ENCODE results near the gene MYH7.
"Not testable (repeated sequence)": the region's sequence is repeated elsewhere in the genome, so short reads cannot be mapped to it uniquely, and the experiment has no call there.

The MYH7 gene

DNA sequence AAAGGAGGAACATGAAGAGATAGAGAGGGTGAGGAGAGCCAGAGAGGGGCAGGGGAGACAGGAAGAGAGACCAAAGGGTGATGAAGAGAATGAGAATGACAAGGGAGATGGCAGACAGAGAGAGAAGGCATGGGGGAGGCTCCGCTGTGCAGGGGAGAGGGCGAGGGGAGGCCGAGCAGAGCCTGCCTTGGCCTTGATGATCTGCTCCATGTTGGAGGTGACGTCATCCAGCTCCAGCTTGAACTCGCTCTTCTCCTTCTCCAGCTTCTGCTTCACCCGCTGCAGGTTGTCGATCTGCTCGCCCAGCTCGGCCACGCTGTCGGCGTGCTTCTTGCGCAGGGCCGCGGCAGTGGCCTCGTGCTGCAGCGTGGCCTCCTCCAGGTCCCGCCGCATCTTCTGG, 45.6 kb downstream of the MYH7 start:
- in situ Hi-C loops (cut with HindIII; ENCODE audit: low sequenced_read_pairs) = not testable (repeated sequence)

GRCh38 chr14:23389396-23389795, 46.1 kb downstream of the MYH7 start:
- in situ Hi-C loops (cut with HindIII; ENCODE audit: low sequenced_read_pairs) = no loop called here

GRCh38 chr14:23388996-23389395, 46.5 kb downstream of the MYH7 start:
- in situ Hi-C loops (cut with HindIII; ENCODE audit: low sequenced_read_pairs) = no loop called here

DNA sequence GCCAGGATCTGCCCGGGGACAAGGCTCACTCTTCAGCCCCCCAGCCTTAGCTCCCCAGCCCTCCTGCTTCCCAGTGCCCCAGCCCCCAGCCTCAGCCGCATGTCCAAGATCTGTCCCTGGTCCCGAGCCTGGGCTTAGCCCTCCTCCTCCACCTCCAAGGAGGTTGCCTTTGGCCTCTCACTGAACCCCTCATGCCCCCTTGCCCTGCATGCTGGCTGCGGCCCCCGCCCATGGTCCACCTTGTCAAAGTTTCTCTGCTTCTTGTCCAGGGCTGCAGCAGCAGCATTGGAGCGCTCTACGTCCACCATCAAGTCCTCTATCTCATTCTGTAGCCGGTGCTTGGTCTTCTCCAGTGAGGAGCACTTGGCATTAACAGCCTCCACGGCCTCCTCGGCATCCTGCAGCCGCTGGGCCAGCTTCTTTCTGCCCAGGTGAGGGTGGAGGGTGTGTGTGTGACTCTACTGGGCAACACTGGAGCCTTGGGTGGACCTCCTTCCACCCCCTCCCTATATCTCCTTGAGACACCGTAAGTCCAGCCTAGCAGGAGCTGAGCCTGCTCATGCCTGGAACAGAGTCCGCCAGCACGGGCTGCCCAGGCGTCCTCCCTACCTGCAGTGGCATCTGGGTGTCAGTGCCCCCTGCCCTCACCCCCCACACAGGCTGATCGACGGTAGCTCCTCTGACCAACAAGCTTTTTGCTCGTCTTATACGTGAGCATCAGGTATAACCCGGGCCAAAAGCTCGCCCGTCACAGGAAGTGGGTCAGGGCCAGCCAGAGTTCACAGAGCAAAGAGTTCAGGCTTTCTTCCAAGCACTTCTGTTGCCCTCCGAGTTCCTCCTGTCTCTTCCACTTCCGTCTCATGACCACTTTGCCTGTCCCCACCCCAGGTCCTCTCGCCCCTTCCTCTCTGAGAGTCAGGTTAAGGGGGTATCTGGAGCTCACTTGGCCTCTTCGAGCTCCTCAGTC, 47.3 kb downstream of the MYH7 start:
- in situ Hi-C loops (cut with HindIII; ENCODE audit: low sequenced_read_pairs) = no loop called here

- in situ Hi-C loops (cut with HindIII; ENCODE audit: low sequenced_read_pairs) = no loop called here
Measured at GRCh38 chr14:23386999-23387398, 48.5 kb downstream of the MYH7 start.

DNA sequence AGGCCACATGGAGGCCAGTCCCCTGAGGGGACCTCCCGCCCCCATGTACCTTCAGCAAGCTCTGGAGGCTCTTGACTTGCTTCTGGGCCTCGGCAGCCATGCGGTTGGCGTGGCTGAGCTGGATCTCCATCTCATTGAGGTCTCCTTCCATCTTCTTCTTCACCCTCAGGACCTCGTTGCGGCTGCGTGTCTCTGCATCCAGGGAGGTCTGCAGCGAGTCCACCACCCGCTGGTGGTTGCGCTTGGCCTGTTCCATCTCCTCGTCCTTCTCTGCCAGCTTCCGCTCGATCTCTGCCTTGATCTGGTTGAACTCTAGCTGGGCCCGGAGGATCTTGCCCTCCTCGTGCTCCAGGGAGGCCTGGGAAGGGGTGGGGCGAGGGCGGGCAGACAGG, 49.2 kb downstream of the MYH7 start:
- in situ Hi-C loops (cut with HindIII; ENCODE audit: low sequenced_read_pairs) = not testable (repeated sequence)

GRCh38 chr14:23385642-23386265, 49.7 kb downstream of the MYH7 start:
- in situ Hi-C loops (cut with HindIII; ENCODE audit: low sequenced_read_pairs) = no loop called here

- in situ Hi-C loops (cut with HindIII; ENCODE audit: low sequenced_read_pairs) = no loop called here
Measured at GRCh38 chr14:23385244-23385641, 50.2 kb downstream of the MYH7 start.

DNA sequence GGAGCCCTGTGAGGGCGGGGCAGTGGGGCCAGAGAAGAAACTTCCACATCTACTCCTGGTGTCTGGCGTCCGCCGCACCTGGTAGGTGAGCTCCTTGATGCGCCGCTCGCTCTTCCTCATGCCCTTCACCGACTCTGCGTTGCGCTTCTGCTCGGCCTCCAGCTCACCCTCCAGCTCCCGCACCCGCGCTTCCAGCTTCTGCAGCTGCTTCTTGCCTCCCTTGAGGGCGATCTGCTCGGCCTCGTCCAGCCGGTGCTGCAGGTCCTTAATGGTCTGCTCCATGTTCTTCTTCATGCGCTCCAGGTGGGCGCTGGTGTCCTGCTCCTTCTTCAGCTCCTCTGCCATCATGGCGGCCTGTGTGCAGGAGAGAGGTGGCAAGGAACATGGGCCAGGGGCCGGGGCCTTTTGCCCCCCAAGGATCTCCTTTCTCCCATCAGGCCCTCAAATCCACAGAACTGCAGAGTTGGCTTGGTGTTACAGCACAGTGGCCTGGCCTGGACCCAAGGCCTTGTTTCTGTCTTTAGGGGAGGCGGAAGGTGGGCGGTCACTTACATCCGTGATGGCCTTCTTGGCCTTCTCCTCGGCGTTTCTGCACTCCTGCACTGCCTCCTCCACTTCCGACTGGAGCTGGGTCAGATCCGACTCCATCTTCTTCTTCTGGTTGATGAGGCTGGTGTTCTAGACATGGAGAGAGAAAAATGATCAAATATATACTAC, 50.9 kb downstream of the MYH7 start:
- in situ Hi-C loops (cut with HindIII; ENCODE audit: low sequenced_read_pairs) = no loop called here

- in situ Hi-C loops (cut with HindIII; ENCODE audit: low sequenced_read_pairs) = no loop called here
Measured at GRCh38 chr14:23382731-23383440, 52.6 kb downstream of the MYH7 start.

DNA sequence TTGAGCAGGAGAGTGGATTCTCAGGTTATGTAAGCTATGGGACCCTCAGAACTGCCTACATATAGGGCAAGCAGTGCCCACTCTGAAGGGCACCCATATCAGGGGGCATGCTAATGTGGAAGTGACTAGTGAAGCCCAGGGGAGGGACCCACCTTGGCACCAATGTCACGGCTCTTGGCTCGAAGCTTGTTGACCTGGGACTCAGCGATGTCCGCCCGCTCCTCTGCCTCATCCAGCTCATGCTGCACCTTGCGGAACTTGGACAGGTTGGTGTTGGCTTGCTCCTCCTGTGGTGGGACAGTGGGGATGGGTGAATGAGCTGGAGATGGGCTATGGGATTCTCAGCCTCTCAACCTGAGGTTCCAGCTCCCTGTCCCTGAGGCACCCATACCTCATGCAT, 53.2 kb downstream of the MYH7 start:
- in situ Hi-C loops (cut with HindIII; ENCODE audit: low sequenced_read_pairs) = no loop called here

DNA sequence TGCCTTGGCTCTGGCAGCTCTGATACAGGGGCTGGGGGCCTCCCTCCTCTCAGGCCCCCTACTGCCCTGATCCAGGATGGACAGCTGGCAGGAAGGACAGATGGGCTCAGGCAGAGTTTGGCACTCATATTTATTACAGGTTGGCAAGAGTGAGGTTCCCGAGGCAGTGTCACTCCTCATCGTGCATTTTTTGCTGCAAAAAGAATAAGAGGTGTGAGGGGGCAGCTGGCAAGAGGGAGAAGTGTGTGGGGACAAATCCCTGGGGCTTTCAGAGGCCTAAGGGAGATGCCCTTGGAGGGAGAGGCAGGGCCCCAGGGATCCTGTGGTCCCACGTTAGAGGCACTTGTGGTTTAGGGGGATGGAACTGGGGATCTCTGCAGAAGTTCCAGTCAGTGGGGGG, 53.6 kb downstream of the MYH7 start:
- in situ Hi-C loops (cut with HindIII; ENCODE audit: low sequenced_read_pairs) = no loop called here

DNA sequence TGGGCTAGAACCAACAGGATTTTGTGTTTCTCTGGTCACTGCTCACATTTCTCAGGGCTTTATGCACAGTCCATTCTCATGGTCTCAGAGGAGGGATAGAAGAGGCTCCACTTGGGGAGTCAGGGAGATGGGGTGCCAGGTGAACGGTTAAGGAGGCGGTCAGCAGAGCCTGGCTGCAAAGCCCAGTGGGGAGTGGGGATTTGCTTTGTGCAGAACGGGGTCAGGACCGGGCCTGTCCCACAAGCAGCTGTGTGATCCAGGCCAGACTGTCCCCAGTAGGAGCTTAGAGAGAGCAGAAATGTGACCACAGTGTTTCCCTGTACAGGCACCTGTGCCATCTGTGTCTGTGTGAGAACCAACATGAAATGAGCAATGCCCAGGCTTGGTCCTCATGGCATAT, 54.5 kb downstream of the MYH7 start:
- in situ Hi-C loops (cut with HindIII; ENCODE audit: low sequenced_read_pairs) = no loop called here

DNA sequence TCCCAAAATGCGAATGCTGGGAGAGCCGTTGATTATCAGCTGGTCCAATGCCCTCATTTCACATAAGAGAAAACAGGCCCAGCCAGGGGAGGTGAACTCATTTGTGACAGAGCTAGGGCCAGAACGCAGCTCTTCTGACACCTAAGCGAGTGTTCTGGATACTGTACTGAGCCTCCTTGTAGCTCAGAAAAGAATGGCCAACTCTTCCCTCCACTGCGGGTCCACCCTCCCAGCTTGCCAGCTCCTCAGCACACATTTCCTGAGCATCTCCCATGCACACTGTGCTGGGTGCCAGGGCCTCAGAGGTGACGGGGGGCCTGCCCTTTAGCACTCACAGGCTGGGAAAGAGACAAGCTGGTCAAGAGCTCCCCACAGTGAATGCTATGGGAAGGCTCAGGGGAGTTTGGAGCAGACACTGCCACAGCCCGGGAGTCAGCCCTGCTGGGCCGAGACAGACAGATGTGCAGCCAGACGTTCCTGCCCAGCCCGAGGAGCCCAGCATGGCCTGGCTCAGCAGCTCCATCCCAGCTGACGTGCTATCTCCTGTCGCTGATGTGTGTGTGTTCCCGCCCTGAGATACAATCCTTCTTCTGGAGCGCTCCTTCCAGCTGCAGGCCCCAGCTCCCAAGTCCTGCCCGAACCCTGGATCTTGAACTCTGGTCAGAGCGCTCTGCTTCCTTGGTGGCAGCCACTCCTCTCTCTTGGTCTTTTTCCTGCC, 55.1 kb downstream of the MYH7 start:
- in situ Hi-C loops (cut with HindIII; ENCODE audit: low sequenced_read_pairs) = no loop called here

- in situ Hi-C loops (cut with HindIII; ENCODE audit: low sequenced_read_pairs) = no loop called here
Measured at GRCh38 chr14:23379366-23380196, 55.9 kb downstream of the MYH7 start.

DNA sequence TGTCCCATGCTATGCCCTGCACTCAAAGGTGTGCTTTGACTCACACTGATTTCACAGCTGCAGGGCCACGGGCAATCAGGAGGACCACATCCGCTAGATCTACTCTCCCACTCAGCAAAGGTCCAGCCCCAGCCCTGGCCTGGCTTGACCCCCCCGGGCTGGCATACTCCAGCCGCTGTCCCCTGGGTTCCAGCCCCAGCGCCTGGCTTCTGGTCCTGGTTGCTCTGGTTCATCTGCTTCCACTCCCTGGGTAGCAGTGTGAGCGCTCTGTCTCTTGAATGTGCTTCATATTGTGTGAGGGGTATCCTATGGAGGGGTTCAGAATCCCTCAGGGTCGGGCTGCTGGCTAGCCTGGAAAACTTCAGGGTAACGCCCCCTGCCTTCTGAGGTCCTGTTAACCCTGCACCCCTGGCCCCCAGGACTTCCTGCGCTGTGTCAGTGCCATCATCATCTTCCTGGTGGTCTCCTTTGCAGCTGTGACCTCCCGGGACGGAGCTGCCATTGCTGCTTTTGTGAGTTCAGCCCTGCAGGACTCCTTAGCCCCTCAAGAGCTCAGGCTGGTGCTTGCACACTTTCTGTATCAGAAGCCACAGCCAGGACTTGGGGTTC, 56.7 kb downstream of the MYH7 start:
- in situ Hi-C loops (cut with HindIII; ENCODE audit: low sequenced_read_pairs) = no loop called here

DNA sequence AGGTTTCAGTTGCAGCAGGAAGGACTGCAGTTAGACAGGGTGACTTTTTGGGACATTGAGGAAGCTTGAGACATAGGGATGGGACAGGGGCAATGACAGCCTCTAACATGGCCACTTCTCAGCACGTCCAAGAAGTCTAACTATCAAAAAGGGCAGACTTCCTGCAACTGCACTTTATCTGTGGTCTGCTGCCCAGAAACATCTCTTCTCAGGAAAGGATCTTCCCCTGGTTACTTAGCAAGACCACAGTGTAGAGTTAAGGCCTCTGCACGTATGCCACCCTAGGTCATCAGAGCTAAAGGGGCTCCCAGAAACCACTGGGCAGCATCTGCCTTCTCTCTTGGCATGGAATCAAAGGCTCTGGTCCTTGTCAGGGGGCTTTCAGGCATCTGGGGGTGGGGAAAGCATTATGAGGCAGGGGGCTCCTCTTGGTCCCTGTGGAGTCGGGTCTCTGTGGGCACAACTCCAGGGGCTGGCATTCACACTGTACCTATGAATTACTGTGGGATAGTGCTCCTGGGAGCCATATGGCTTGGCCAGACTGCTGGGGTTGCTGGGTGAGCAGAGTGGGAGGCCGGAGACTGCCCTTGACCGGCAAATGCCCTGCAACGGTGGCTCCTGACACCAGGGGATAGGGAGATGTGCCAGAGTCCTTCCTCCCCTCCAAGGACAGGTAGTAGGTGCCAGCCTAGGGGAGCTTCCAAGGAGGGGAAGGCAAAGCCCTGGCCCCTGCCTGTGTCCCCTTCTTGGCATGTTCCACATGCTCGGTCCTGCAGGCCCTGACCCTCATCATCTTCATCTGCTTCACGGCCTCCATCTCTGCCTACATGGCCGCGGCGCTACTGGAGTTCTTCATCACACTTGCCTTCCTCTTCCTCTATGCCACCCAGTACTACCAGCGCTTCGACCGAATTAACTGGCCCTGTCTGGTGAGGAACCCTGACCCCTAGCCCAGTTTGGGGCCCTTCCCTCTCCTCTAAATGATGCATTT, 57.6 kb downstream of the MYH7 start:
- in situ Hi-C loops (cut with HindIII; ENCODE audit: low sequenced_read_pairs) = no loop called here

- in situ Hi-C loops (cut with HindIII; ENCODE audit: low sequenced_read_pairs) = no loop called here
Measured at GRCh38 chr14:23377198-23377550, 58.3 kb downstream of the MYH7 start.
